Upper lobe of left lung (tissue), 4 donors: ENCODE measurements around the gene EPHA2.

ENCODE experiments used
- POLR2AphosphoS5 ChIP-seq, 2 donors: sonication (generic); formaldehyde crosslinking; IDR thresholded peaks; one replicate each; pipeline ENCODE4 v1.5.1; 2017; ENCODE audit warnings: antibody characterized with exemption in 2 of 2
- TF ChIP-seq, protein P1 (sequence below), 6 experiments: fragments of 450-650 bp in 4 of 6; fragments of 200-600 bp in 2 of 6; sonication (generic) in 2 of 6; IDR thresholded peaks; one replicate each; pipeline ENCODE4 v1.5.1; 2016 to 2019; ENCODE audit warnings: antibody characterized with exemption in 6 of 6

DNA sequence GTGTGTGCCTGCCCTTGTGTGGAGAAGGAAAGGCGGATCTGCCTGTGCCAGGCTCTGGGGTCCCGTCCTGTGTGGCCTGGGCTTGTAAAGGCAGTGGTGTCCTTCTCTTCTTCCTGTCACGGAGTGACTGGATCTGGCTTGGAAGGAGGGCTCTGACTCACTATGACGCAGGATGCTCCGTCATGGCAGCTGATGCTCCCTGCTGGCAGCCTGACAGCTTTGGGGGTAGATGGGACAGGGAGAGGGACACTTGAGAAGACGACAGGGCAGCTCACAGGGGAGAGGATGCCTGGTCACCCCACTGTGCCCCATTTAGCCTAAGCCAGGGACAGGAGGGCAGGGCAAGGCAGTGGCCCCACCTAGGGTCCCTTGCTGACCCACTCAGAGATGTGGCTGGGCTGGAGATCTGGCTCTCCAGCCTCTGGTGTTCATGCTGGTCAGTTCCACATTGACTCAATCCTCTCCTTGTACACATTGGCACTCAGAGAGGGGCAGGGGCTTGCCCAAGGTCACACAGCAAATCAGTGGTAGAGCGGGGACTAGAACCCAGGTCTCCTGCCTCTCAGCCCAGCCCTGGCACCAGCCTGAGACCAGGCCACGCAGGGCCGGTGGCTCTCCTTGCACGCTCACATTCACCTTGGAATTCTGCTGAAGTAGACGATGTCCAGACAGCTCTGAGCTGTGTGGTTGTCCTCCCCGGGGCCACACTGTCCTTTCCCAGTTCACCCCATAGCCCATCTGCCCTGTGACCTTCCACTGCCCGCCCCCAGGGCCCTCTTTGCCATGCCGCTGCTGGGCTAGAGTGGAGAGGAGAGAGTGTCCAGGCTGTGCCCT, 79.6 kb downstream of the EPHA2 start:
- TF ChIP-seq, protein P1, sequence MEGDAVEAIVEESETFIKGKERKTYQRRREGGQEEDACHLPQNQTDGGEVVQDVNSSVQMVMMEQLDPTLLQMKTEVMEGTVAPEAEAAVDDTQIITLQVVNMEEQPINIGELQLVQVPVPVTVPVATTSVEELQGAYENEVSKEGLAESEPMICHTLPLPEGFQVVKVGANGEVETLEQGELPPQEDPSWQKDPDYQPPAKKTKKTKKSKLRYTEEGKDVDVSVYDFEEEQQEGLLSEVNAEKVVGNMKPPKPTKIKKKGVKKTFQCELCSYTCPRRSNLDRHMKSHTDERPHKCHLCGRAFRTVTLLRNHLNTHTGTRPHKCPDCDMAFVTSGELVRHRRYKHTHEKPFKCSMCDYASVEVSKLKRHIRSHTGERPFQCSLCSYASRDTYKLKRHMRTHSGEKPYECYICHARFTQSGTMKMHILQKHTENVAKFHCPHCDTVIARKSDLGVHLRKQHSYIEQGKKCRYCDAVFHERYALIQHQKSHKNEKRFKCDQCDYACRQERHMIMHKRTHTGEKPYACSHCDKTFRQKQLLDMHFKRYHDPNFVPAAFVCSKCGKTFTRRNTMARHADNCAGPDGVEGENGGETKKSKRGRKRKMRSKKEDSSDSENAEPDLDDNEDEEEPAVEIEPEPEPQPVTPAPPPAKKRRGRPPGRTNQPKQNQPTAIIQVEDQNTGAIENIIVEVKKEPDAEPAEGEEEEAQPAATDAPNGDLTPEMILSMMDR (IDR thresholded peaks at IDR 0.05) = no peak
- TF ChIP-seq POLR2AphosphoS5 (IDR thresholded peaks at IDR 0.05) = no peak
